Neural cell (in vitro differentiated cells): ENCODE measurements around the gene CKB. TPM values are rescaled to one million over a fixed set of nuclear protein-coding genes. Genes with fewer than 3 reads are reported as not detected.

Source experiments
- H2AFZ ChIP-seq: fragments of 200-600, 300-800 bp; sonication (generic), shearing (Covaris generic); 2 replicates; pipeline ENCODE4 v1.6.0; 2014; ENCODE audit warnings: low read depth, mild to moderate bottlenecking, antibody characterized with exemption, low read length, moderate library complexity
- H3F3A ChIP-seq: fragments of 200-600 bp; shearing (Covaris generic); 2 replicates; pipeline ENCODE4 v1.6.1; 2016; ENCODE audit warnings: mild to moderate bottlenecking, moderate library complexity, mixed read lengths, antibody characterized with exemption, low read length; ENCODE audit not compliant: insufficient read depth, poor library complexity, severe bottlenecking
- H3K27ac ChIP-seq: fragments of 200-600, 300-800 bp; sonication (generic), shearing (Covaris generic); 2 replicates; pipeline ENCODE4 v1.5.1; 2014; ENCODE audit warnings: mild to moderate bottlenecking, low read length, moderate library complexity
- H3K27me3 ChIP-seq: fragments of 300-800, 200-600 bp; sonication (generic), shearing (Covaris generic); 2 replicates; pipeline ENCODE4 v1.6.0; 2014; ENCODE audit warnings: mild to moderate bottlenecking, low read depth, low read length, moderate library complexity; ENCODE audit not compliant: insufficient read depth
- H3K36me3 ChIP-seq: fragments of 300-800, 200-600 bp; sonication (generic), shearing (Covaris generic); 2 replicates; pipeline ENCODE4 v1.5.1; 2014; ENCODE audit warnings: mild to moderate bottlenecking, antibody characterized with exemption, low read length, moderate library complexity; ENCODE audit not compliant: insufficient read depth
- H3K4me2 ChIP-seq: fragments of 300-800, 200-600 bp; sonication (generic), shearing (Covaris generic); 2 replicates; pipeline ENCODE4 v1.6.0; 2014; ENCODE audit warnings: mild to moderate bottlenecking, low read length
- H3K4me3 ChIP-seq: fragments of 300-800, 200-600 bp; sonication (generic), shearing (Covaris generic); 2 replicates; pipeline ENCODE4 v1.5.1; 2014; ENCODE audit warnings: mild to moderate bottlenecking, low read length, moderate library complexity
- H3K79me2 ChIP-seq: fragments of 200-600 bp; shearing (Covaris generic); replicated peaks from 2 replicates; pipeline ENCODE4 v1.6.0; 2014; ENCODE audit warnings: mild to moderate bottlenecking, low read length, moderate library complexity; ENCODE audit not compliant: insufficient read depth
- H3K9ac ChIP-seq: fragments of 300-800, 200-600 bp; sonication (generic), shearing (Covaris generic); 2 replicates; pipeline ENCODE4 v1.6.1; 2016; ENCODE audit warnings: mild to moderate bottlenecking, low read length, mixed read lengths
- H3K9me2 ChIP-seq: fragments of 200-600 bp; shearing (Covaris generic); 2 replicates; pipeline ENCODE4 v1.6.1; 2016; ENCODE audit warnings: mild to moderate bottlenecking, low read length, mixed read lengths; ENCODE audit not compliant: insufficient read depth
- H3K9me3 ChIP-seq: fragments of 200-600, 300-800 bp; sonication (generic), shearing (Covaris generic); 2 replicates; pipeline ENCODE4 v1.6.1; 2016; ENCODE audit warnings: mild to moderate bottlenecking, mixed run types, low read length, moderate library complexity, mixed read lengths
- H4K20me1 ChIP-seq: fragments of 200-600 bp; shearing (Covaris generic); 2 replicates; pipeline ENCODE4 v1.6.1; 2016; ENCODE audit warnings: mild to moderate bottlenecking, mixed run types; ENCODE audit not compliant: insufficient read depth
- CTCF ChIP-seq: fragments of 450-650 bp; IDR thresholded peaks from 2 replicates; pipeline ENCODE4 v1.5.1; 2014; ENCODE audit warnings: antibody characterized with exemption, mild to moderate bottlenecking, moderate library complexity; ENCODE audit not compliant: poor library complexity, severe bottlenecking
- EP300 ChIP-seq: fragments of 450-650 bp; conservative IDR thresholded peaks from 2 replicates; pipeline ENCODE4 v1.6.1; 2014; ENCODE audit warnings: antibody characterized with exemption, mild to moderate bottlenecking, moderate library complexity; ENCODE audit not compliant: poor library complexity, severe bottlenecking
- EZH2 ChIP-seq: fragments of 200-600, 300-800 bp; shearing (Covaris generic), sonication (generic); IDR thresholded peaks from 2 replicates; pipeline ENCODE4 v1.6.1; 2014; ENCODE audit warnings: antibody characterized with exemption, low read length, borderline replicate concordance, mild to moderate bottlenecking; ENCODE audit not compliant: insufficient read depth, poor library complexity, severe bottlenecking
- MXI1 ChIP-seq: fragments of 450-650 bp; conservative IDR thresholded peaks from 2 replicates; pipeline ENCODE4 v1.6.1; 2014; ENCODE audit warnings: antibody characterized with exemption, mild to moderate bottlenecking; ENCODE audit not compliant: poor library complexity, severe bottlenecking
- POLR2AphosphoS5 ChIP-seq: IDR thresholded peaks from 2 replicates; pipeline ENCODE4 v1.6.1; 2012
- RAD21 ChIP-seq: fragments of 450-650 bp; conservative IDR thresholded peaks from 2 replicates; pipeline ENCODE4 v1.6.1; 2014; ENCODE audit warnings: antibody characterized with exemption, mild to moderate bottlenecking, moderate library complexity
- REST ChIP-seq: IDR thresholded peaks from 2 replicates; pipeline ENCODE4 v1.6.1; 2012; ENCODE audit warnings: borderline replicate concordance
- SMC3 ChIP-seq: fragments of 450-650 bp; conservative IDR thresholded peaks from 2 replicates; pipeline ENCODE4 v1.6.1; 2014; ENCODE audit warnings: antibody characterized with exemption, mild to moderate bottlenecking, moderate library complexity; ENCODE audit not compliant: poor library complexity
- TAF1 ChIP-seq: IDR thresholded peaks from 2 replicates; pipeline ENCODE4 v1.6.1; 2012; ENCODE audit warnings: low read depth
- polyA plus RNA-seq: library from polyadenylated mRNA; depleted of rRNA; stranded (reverse); fragments of >200 nt; gene quantifications from 2 replicates; pipeline ENCODE4 v1.2.3, GENCODE V29; 2014

The CKB gene
- polyA plus RNA-seq, 1 donor from 2014 or later: 918 TPM

- no peaks in the 10 kb centered on the region for H3K36me3 ChIP-seq
- no peak overlapping the region for H3K9ac ChIP-seq
- no peaks in the 10 kb centered on the region for H3F3A ChIP-seq
- TF ChIP-seq CTCF (no peak), RAD21 (no peak), EP300 (no peak), SMC3 (no peak), POLR2AphosphoS5 (no peak), MXI1 (no peak), TAF1 (no peak), REST (no peak), EZH2 (no peak)
- H3K4me2 ChIP-seq: no peak overlapping the region
- H3K9me3 ChIP-seq: no peaks in the 10 kb centered on the region
- no peak overlapping the region for H2AFZ ChIP-seq
- no peak overlapping the region for H3K27ac ChIP-seq
- H3K9me2 ChIP-seq: no peaks in the 10 kb centered on the region
- H3K79me2 ChIP-seq: no peaks in the 10 kb centered on the region
- no peak overlapping the region for H3K4me3 ChIP-seq
- H4K20me1 ChIP-seq: no peaks in the 10 kb centered on the region
- H3K27me3 ChIP-seq: no peaks in the 10 kb centered on the region
Observed at GRCh38 chr14:103547941-103548462, 25.4 kb upstream of the CKB start.

- no peak for TF ChIP-seq POLR2AphosphoS5
- TF ChIP-seq CTCF: no peak
- no peak for TF ChIP-seq MXI1
- no peak for TF ChIP-seq RAD21
- no peak for TF ChIP-seq TAF1
- no peak for TF ChIP-seq REST
- TF ChIP-seq SMC3: no peak
- no peak for TF ChIP-seq EZH2
- no peak overlapping the region for H3K27ac ChIP-seq
- H3K9ac ChIP-seq: peak overlapping the region; percentile 31
Observed at GRCh38 chr14:103547455-103547940, 24.9 kb upstream of the CKB start.

More at GRCh38 chr14:103547455-103547940, 24.9 kb upstream of the CKB start:
- Histone ChIP-seq H4K20me1 (no peaks in the 10 kb centered on the region), H2AFZ (no peak overlapping the region), H3K4me2 (no peak overlapping the region), H3K79me2 (no peaks in the 10 kb centered on the region), H3K4me3 (no peak overlapping the region), H3F3A (no peaks in the 10 kb centered on the region), H3K27me3 (no peaks in the 10 kb centered on the region), H3K9me2 (no peaks in the 10 kb centered on the region), H3K36me3 (no peaks in the 10 kb centered on the region), H3K9me3 (no peaks in the 10 kb centered on the region)
